Dermis microvascular lymphatic vessel endothelial cell (primary cell): ENCODE results near the gene NME1. TPM values are rescaled to one million over a fixed set of nuclear protein-coding genes. Genes with fewer than 3 reads are reported as not detected.

Experiments used
- DNase-seq, 2 donors: peaks; one replicate each; pipeline versions ENCODE4 v3.0.0 to v3.0.0-alpha.2; 2010; ENCODE audit warnings: low read depth in 2 of 2
- total RNA-seq: library from RNA; depleted of rRNA; stranded (reverse); fragments of >200 nt; gene quantifications from 2 replicates; pipeline ENCODE4 v1.2.1, GENCODE V29; 2014

Gene NME1
- total RNA-seq, 1 donor from 2014 or later, result 208 TPM

GRCh38 chr17:51189162-51189561 lies 35.8 kb downstream of the NME1 start:
- no peak for DNase-seq

GRCh38 chr17:51189628-51190027 lies 36.3 kb downstream of the NME1 start:
- DNase-seq, result no peak

- no peak for DNase-seq
These were observed 38.5 kb downstream of the NME1 start for GRCh38 chr17:51191895-51192294.

- DNase-seq, result no peak
These were observed 44.4 kb downstream of the NME1 start for GRCh38 chr17:51197754-51198153.

GRCh38 chr17:51200295-51200694 lies 46.9 kb downstream of the NME1 start:
- no peak for DNase-seq

GRCh38 chr17:51200846-51201245 lies 47.5 kb downstream of the NME1 start:
- DNase-seq, result no peak

- DNase-seq, result no peak
These were observed 50.5 kb downstream of the NME1 start for GRCh38 chr17:51203838-51204237.

Other genes with a start within 250 kb of the NME1 start
- 90.5 and 104 TPM in 2 replicates for gene SPAG9, start 32.7 kb upstream of the NME1 start, total RNA-seq
- gene NME2, start 12.9 kb downstream of the NME1 start, total RNA-seq, result 526 and 711 TPM in 2 replicates
- gene MBTD1, start 106.5 kb downstream of the NME1 start, total RNA-seq, result 9.1 and 11.4 TPM in 2 replicates
- 22.3 and 32.3 TPM in 2 replicates for gene UTP18, start 107.0 kb downstream of the NME1 start, total RNA-seq